Measurements from ENCODE around the gene NKAIN2. TPM values are rescaled to one million over a fixed set of nuclear protein-coding genes. Genes with fewer than 3 reads are reported as not detected.

NKAIN2 gene
- polyA plus RNA-seq, 1 of the 3 experiments (the other 2 are of a cell fraction) = not detected

DNA sequence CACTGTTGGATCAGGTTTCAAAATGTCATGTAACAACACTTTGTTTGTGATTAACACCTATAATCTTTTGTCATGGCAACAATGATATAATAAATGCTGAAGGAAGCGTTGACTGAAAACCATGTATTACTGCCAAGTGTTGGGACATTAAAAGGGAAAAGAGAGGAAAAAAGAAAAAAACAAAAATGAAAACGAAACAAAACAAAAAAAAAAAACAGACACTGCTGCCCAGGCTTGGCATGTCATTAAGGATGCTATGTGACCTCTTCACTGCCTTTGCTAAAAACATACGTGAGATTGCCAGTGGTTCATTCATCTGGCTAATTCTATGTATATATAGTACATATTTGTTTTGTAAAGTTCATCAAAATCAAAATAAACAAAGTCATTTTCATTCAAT is 641.9 kb downstream of the NKAIN2 start:
- Histone ChIP-seq H3K4me2 (no peak overlapping the region), H3K4me1 (ENCODE audit: control insufficient read depth in 1 of 2, insufficient read depth in 2 of 2, low read depth in 1 of 2, low read length in 1 of 2) (no peaks in the 10 kb centered on the region), H2AFZ (ENCODE audit: low read depth) (no peak overlapping the region), H3K9me2 (0 out of 2 replicates have a peak, but pooled peaks cover 2% of the 10 kb centered on the region), H3K27ac (ENCODE audit: low read depth in 2 of 2, low read length in 1 of 2) (no peak overlapping the region), H3K4me3 (ENCODE audit: low read depth in 2 of 2, low read length in 1 of 2) (no peak overlapping the region), H4K20me1 (ENCODE audit: insufficient read depth) (no peaks in the 10 kb centered on the region), H3K79me2 (ENCODE audit: insufficient read depth) (no peaks in the 10 kb centered on the region), H3K27me3 (ENCODE audit: insufficient read depth) (no peaks in the 10 kb centered on the region), H3K9me3 (no peaks in the 10 kb centered on the region), H3K9ac (no peak overlapping the region), H3F3A (replicated peaks; ENCODE audit: insufficient read depth) (no peaks in the 10 kb centered on the region), H3K36me3 (replicated peaks in 1 of 2; ENCODE audit: control insufficient read depth in 1 of 2, insufficient read depth in 2 of 2, low read length in 1 of 2) (no peaks in the 10 kb centered on the region)
- no peak for TF ChIP-seq RFX5 (IDR thresholded peaks at IDR 0.05; ENCODE audit: low read length)
- TF ChIP-seq, protein P1, sequence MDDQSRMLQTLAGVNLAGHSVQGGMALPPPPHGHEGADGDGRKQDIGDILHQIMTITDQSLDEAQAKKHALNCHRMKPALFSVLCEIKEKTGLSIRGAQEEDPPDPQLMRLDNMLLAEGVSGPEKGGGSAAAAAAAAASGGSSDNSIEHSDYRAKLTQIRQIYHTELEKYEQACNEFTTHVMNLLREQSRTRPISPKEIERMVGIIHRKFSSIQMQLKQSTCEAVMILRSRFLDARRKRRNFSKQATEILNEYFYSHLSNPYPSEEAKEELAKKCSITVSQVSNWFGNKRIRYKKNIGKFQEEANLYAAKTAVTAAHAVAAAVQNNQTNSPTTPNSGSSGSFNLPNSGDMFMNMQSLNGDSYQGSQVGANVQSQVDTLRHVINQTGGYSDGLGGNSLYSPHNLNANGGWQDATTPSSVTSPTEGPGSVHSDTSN (IDR thresholded peaks at IDR 0.05) = no peak
- no peak for TF ChIP-seq RAD21 (IDR thresholded peaks at IDR 0.05; ENCODE audit: low read length)
- TF ChIP-seq FOXM1 (IDR thresholded peaks at IDR 0.05; ENCODE audit: low read depth) = no peak
- TF ChIP-seq, protein P2, sequence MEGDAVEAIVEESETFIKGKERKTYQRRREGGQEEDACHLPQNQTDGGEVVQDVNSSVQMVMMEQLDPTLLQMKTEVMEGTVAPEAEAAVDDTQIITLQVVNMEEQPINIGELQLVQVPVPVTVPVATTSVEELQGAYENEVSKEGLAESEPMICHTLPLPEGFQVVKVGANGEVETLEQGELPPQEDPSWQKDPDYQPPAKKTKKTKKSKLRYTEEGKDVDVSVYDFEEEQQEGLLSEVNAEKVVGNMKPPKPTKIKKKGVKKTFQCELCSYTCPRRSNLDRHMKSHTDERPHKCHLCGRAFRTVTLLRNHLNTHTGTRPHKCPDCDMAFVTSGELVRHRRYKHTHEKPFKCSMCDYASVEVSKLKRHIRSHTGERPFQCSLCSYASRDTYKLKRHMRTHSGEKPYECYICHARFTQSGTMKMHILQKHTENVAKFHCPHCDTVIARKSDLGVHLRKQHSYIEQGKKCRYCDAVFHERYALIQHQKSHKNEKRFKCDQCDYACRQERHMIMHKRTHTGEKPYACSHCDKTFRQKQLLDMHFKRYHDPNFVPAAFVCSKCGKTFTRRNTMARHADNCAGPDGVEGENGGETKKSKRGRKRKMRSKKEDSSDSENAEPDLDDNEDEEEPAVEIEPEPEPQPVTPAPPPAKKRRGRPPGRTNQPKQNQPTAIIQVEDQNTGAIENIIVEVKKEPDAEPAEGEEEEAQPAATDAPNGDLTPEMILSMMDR (IDR thresholded peaks at IDR 0.05) = no peak
- TF ChIP-seq, protein P3, sequence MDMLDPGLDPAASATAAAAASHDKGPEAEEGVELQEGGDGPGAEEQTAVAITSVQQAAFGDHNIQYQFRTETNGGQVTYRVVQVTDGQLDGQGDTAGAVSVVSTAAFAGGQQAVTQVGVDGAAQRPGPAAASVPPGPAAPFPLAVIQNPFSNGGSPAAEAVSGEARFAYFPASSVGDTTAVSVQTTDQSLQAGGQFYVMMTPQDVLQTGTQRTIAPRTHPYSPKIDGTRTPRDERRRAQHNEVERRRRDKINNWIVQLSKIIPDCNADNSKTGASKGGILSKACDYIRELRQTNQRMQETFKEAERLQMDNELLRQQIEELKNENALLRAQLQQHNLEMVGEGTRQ (IDR thresholded peaks at IDR 0.05; ENCODE audit: borderline replicate concordance, low read depth, low read length) = no peak
- no peak for TF ChIP-seq POLR2AphosphoS5 (IDR thresholded peaks at IDR 0.05; ENCODE audit: low read depth, low read length)
- TF ChIP-seq RCOR1 (IDR thresholded peaks at IDR 0.05; ENCODE audit: low read length) = no peak
- TF ChIP-seq, protein P4, sequence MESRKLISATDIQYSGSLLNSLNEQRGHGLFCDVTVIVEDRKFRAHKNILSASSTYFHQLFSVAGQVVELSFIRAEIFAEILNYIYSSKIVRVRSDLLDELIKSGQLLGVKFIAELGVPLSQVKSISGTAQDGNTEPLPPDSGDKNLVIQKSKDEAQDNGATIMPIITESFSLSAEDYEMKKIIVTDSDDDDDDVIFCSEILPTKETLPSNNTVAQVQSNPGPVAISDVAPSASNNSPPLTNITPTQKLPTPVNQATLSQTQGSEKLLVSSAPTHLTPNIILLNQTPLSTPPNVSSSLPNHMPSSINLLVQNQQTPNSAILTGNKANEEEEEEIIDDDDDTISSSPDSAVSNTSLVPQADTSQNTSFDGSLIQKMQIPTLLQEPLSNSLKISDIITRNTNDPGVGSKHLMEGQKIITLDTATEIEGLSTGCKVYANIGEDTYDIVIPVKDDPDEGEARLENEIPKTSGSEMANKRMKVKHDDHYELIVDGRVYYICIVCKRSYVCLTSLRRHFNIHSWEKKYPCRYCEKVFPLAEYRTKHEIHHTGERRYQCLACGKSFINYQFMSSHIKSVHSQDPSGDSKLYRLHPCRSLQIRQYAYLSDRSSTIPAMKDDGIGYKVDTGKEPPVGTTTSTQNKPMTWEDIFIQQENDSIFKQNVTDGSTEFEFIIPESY (IDR thresholded peaks at IDR 0.05; ENCODE audit: borderline replicate concordance, low read depth) = no peak
- no peak for TF ChIP-seq SMC3 (IDR thresholded peaks at IDR 0.05; ENCODE audit: low read depth, low read length)
- no peak for TF ChIP-seq TCF12 (IDR thresholded peaks at IDR 0.05)
- TF ChIP-seq, protein P5, sequence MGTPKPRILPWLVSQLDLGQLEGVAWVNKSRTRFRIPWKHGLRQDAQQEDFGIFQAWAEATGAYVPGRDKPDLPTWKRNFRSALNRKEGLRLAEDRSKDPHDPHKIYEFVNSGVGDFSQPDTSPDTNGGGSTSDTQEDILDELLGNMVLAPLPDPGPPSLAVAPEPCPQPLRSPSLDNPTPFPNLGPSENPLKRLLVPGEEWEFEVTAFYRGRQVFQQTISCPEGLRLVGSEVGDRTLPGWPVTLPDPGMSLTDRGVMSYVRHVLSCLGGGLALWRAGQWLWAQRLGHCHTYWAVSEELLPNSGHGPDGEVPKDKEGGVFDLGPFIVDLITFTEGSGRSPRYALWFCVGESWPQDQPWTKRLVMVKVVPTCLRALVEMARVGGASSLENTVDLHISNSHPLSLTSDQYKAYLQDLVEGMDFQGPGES (IDR thresholded peaks at IDR 0.05; ENCODE audit: low read depth, low read length) = no peak
- TF ChIP-seq TEAD4 (IDR thresholded peaks at IDR 0.05; ENCODE audit: borderline replicate concordance, insufficient read depth) = no peak
- TF ChIP-seq EZH2phosphoT487 (IDR thresholded peaks at IDR 0.05; ENCODE audit: borderline replicate concordance, low read depth) = no peak
- no peak for TF ChIP-seq MXI1 (IDR thresholded peaks at IDR 0.05; ENCODE audit: low read depth, low read length)
- TF ChIP-seq RXRA (IDR thresholded peaks at IDR 0.05; ENCODE audit: borderline replicate concordance, low read depth) = no peak
- no peak for TF ChIP-seq NRF1 (IDR thresholded peaks at IDR 0.05; ENCODE audit: low read depth, low read length)
- no peak for TF ChIP-seq EP300 (IDR thresholded peaks at IDR 0.05; ENCODE audit: borderline replicate concordance in 1 of 2, low read depth in 1 of 2, low read length in 1 of 2)
- ChIA-PET POLR2A (no interaction called here), CTCF (no interaction called here)
- 0% methylated on average over 3 of the region's 3 CpGs for WGBS (ENCODE audit: low lambda C conversion rate)
- no peak for DNase-seq

Measured in SK-N-SH (cell line).